Liver (tissue), 9 donors: ENCODE data around the gene MCFD2. TPM values are rescaled to one million over a fixed set of nuclear protein-coding genes. Genes with fewer than 3 reads are reported as not detected.

ENCODE experiments used
- DNase-seq: peaks from one replicate; pipeline ENCODE4 v3.0.0-alpha.2; 2017; ENCODE audit warnings: low spot score
- H3K27ac ChIP-seq, 2 donors: one replicate each; pipeline ENCODE4 v1.7.0; 2013; ENCODE audit warnings: inconsistent platforms in 2 of 2, low read length in 2 of 2, control low read depth in 1 of 2, low read depth in 1 of 2, mild to moderate bottlenecking in 1 of 2
- H3K27me3 ChIP-seq, 4 donors: one replicate each; pipeline versions ENCODE4 v1.6.1 to v1.7.0; 2013; ENCODE audit warnings: low read length in 3 of 4, inconsistent platforms in 1 of 4, mild to moderate bottlenecking in 1 of 4, moderate library complexity in 1 of 4; ENCODE audit not compliant: control insufficient read depth in 4 of 4, insufficient read depth in 4 of 4
- H3K36me3 ChIP-seq, 4 donors: one replicate each; pipeline versions ENCODE4 v1.6.1 to v1.7.0; 2013; ENCODE audit warnings: low read length in 3 of 4, mild to moderate bottlenecking in 3 of 4, low read depth in 1 of 4, moderate library complexity in 1 of 4; ENCODE audit not compliant: control insufficient read depth in 4 of 4, insufficient read depth in 3 of 4
- H3K4me1 ChIP-seq, 4 donors: one replicate each; pipeline versions ENCODE4 v1.6.1 to v1.7.0; 2013; ENCODE audit warnings: low read length in 3 of 4, mild to moderate bottlenecking in 3 of 4, moderate library complexity in 1 of 4; ENCODE audit not compliant: control insufficient read depth in 4 of 4, insufficient read depth in 4 of 4
- H3K4me3 ChIP-seq, 3 donors: one replicate each; pipeline versions ENCODE4 v1.6.1 to v1.7.0; 2013; ENCODE audit warnings: low read length in 3 of 3, control low read depth in 1 of 3, low read depth in 1 of 3, mild to moderate bottlenecking in 1 of 3
- H3K9ac ChIP-seq, 2 donors: one replicate each; pipeline ENCODE4 v1.7.0; 2013; ENCODE audit warnings: low read length in 2 of 2, mild to moderate bottlenecking in 2 of 2, moderate library complexity in 2 of 2, control low read depth in 1 of 2, low read depth in 1 of 2
- H3K9me3 ChIP-seq, 4 donors: one replicate each; pipeline versions ENCODE4 v1.6.1 to v1.7.0; 2013; ENCODE audit warnings: low read length in 3 of 4; ENCODE audit not compliant: control insufficient read depth in 4 of 4
- ATF3 ChIP-seq: IDR thresholded peaks from 2 replicates; pipeline ENCODE4 v1.6.1; 2016; ENCODE audit warnings: antibody characterized with exemption
- CTCF ChIP-seq: fragments of 150-350 bp; IDR thresholded peaks from 2 replicates; pipeline ENCODE4 v1.5.1; 2017; ENCODE audit warnings: improper control_type of control experiment, low read depth, low read length; ENCODE audit not compliant: missing input control
- EGR1 ChIP-seq, 2 donors: IDR thresholded peaks; 2 replicates each; pipeline ENCODE4 v1.6.1; 2016 to 2018; ENCODE audit warnings: antibody characterized with exemption in 2 of 2, low read depth in 2 of 2
- FOXA1 ChIP-seq: IDR thresholded peaks from 2 replicates; pipeline ENCODE4 v1.6.1; 2016; ENCODE audit warnings: antibody characterized with exemption
- FOXA2 ChIP-seq: IDR thresholded peaks from 2 replicates; pipeline ENCODE4 v1.6.1; 2016; ENCODE audit warnings: antibody characterized with exemption
- GABPA ChIP-seq, 2 donors: IDR thresholded peaks in 1 of 2; conservative IDR thresholded peaks in 1 of 2; 2 replicates each; pipeline ENCODE4 v1.6.1; 2016; ENCODE audit warnings: antibody characterized with exemption in 2 of 2, mild to moderate bottlenecking in 1 of 2, moderate library complexity in 1 of 2
- HNF4A ChIP-seq, 2 donors: conservative IDR thresholded peaks; 2 replicates each; pipeline ENCODE4 v1.6.1; 2016; ENCODE audit warnings: antibody characterized with exemption in 2 of 2, mild to moderate bottlenecking in 2 of 2
- HNF4G ChIP-seq: IDR thresholded peaks from 2 replicates; pipeline ENCODE4 v1.6.1; 2016; ENCODE audit warnings: antibody characterized with exemption
- JUND ChIP-seq, 2 donors: IDR thresholded peaks; 2 replicates each; pipeline ENCODE4 v1.6.1; 2016; ENCODE audit warnings: antibody characterized with exemption in 2 of 2
- MAX ChIP-seq: IDR thresholded peaks from 2 replicates; pipeline ENCODE4 v1.6.1; 2016; ENCODE audit warnings: antibody characterized with exemption
- NR2F2 ChIP-seq: IDR thresholded peaks from 2 replicates; pipeline ENCODE4 v1.6.1; 2016; ENCODE audit warnings: antibody characterized with exemption
- RAD21 ChIP-seq, 2 donors: IDR thresholded peaks; 2 replicates each; pipeline ENCODE4 v1.6.1; 2016; ENCODE audit warnings: antibody characterized with exemption in 2 of 2, mild to moderate bottlenecking in 2 of 2
- REST ChIP-seq: IDR thresholded peaks from 2 replicates; pipeline ENCODE4 v1.6.1; 2016; ENCODE audit warnings: antibody characterized with exemption, mild to moderate bottlenecking
- RXRA ChIP-seq, 2 donors: IDR thresholded peaks; 2 replicates each; pipeline ENCODE4 v1.6.1; 2017 to 2018; ENCODE audit warnings: antibody characterized with exemption in 2 of 2, mild to moderate bottlenecking in 1 of 2
- SP1 ChIP-seq: IDR thresholded peaks from 2 replicates; pipeline ENCODE4 v1.6.1; 2018; ENCODE audit warnings: antibody characterized with exemption, mild to moderate bottlenecking
- TAF1 ChIP-seq: conservative IDR thresholded peaks from 2 replicates; pipeline ENCODE4 v1.6.1; 2016; ENCODE audit warnings: antibody characterized with exemption, mild to moderate bottlenecking
- YY1 ChIP-seq: IDR thresholded peaks from 2 replicates; pipeline ENCODE4 v1.6.1; 2016; ENCODE audit warnings: antibody characterized with exemption, mild to moderate bottlenecking
- ZBTB33 ChIP-seq: IDR thresholded peaks from 2 replicates; pipeline ENCODE4 v1.6.1; 2016; ENCODE audit warnings: antibody characterized with exemption
- WGBS: extraction: QIAGEN DNeasy Blood & Tissue Kit; methylation state at CpG from one replicate; pipeline ENCODE4 v1.1.7; 2013; 5-methylcytosine and 5-hydroxymethylcytosine counted together
- polyA plus RNA-seq, 2 donors: library from polyadenylated mRNA; stranded (reverse) in 1 of 2; unstranded in 1 of 2; fragments of 200-250 nt in 1 of 2; fragments of >200 nt in 1 of 2; fragmentation: Nextera tagmentation in 1 of 2; extraction: Ambion mirVana in 1 of 2; gene quantifications; one replicate each; pipeline versions ENCODE4 v1.2.1 to v1.2.3, GENCODE V29; 2013 to 2015
- total RNA-seq, 2 donors: library from RNA; depleted of rRNA; stranded (reverse); fragments of >200 nt; gene quantifications; one replicate each; pipeline ENCODE4 v1.2.3, GENCODE V29; 2014
- donor health status: healthy.
- donor health status: healthy.
- donor health status: healthy.
- donor health status: healthy.
- donor health status: healthy.

The MCFD2 gene
- total and polyA plus RNA-seq, 4 donors: 81.8 to 148 (median 129) TPM

GRCh38 chr2:46869621-46870020 lies 46.0 kb downstream of the MCFD2 start:
- no peaks in the 10 kb centered on the region for H3K36me3 ChIP-seq
- H3K4me1 ChIP-seq: no peaks in the 10 kb centered on the region
- H3K9me3 ChIP-seq: peaks cover 0 to 4% (median 0%) of the 10 kb centered on the region in 4 donors
- no peak for TF ChIP-seq FOXA1
- TF ChIP-seq ATF3: no peak
- TF ChIP-seq SP1: no peak
- no peak for TF ChIP-seq EGR1 (IDR thresholded peaks at IDR 0.05; ENCODE audit: low read depth in 2 of 2)
- no peak for TF ChIP-seq NR2F2
- no peak for TF ChIP-seq HNF4A (conservative IDR thresholded peaks at IDR 0.05)
- TF ChIP-seq GABPA (IDR thresholded peaks at IDR 0.05 in 1 of 2, conservative IDR thresholded peaks at IDR 0.05 in 1 of 2): no peak
- no peak for TF ChIP-seq MAX
- TF ChIP-seq REST: no peak
- no peak for TF ChIP-seq ZBTB33
- no peak for TF ChIP-seq YY1
- TF ChIP-seq CTCF: no peak
- no peak for TF ChIP-seq JUND (IDR thresholded peaks at IDR 0.05)
- no peak for TF ChIP-seq RXRA (IDR thresholded peaks at IDR 0.05)
- no peak for TF ChIP-seq TAF1
- TF ChIP-seq FOXA2: no peak
- H3K9ac ChIP-seq: no peak overlapping the region
- H3K27ac ChIP-seq: no peak overlapping the region
- H3K4me3 ChIP-seq: no peak overlapping the region
- WGBS: 84% methylated on average over 3 of the region's 3 CpGs
- no peak for DNase-seq
- H3K27me3 ChIP-seq: no peaks in the 10 kb centered on the region

- Histone ChIP-seq H3K9ac (no peak overlapping the region), H3K27ac (peak overlapping the region in 1 of 2 donors; percentile 14), H3K9me3 (peaks cover 0 to 4% (median 0%) of the 10 kb centered on the region in 4 donors), H3K36me3 (no peaks in the 10 kb centered on the region), H3K27me3 (no peaks in the 10 kb centered on the region), H3K4me1 (no peaks in the 10 kb centered on the region), H3K4me3 (peak overlapping the region in 1 of 3 donors; percentile 5)
- WGBS: 39% methylated on average over 11 of the region's 11 CpGs
- no peak for DNase-seq
- TF ChIP-seq RAD21 (IDR thresholded peaks at IDR 0.05): peak in 1 of 2 donors; percentile 44
- peak; percentile 83 for TF ChIP-seq HNF4G
- peak; percentile 89 to 92 for TF ChIP-seq HNF4A (conservative IDR thresholded peaks at IDR 0.05)
- peak; percentile 54 to 63 for TF ChIP-seq RXRA (IDR thresholded peaks at IDR 0.05)
- no peak for TF ChIP-seq CTCF
- TF ChIP-seq EGR1 (IDR thresholded peaks at IDR 0.05; ENCODE audit: low read depth in 2 of 2): peak in 1 of 2 donors; percentile 27
- no peak for TF ChIP-seq GABPA (IDR thresholded peaks at IDR 0.05 in 1 of 2, conservative IDR thresholded peaks at IDR 0.05 in 1 of 2)
- TF ChIP-seq NR2F2: peak; percentile 95
- TF ChIP-seq SP1: peak; percentile 84
- no peak for TF ChIP-seq FOXA2
Observed at GRCh38 chr2:46866770-46867246, 48.8 kb downstream of the MCFD2 start.
